NOMO-1 treated with dmso at 0.1 percent for 144 hours (cell line): ENCODE results near the gene FOXD4L4.
"Not testable (repeated sequence)": the region's sequence is repeated elsewhere in the genome, so short reads cannot be mapped to it uniquely, and the experiment has no call there.

Experiments used
- DNase-seq: peaks from one replicate; lab custom pipeline; 2025; ENCODE audit not compliant: unreplicated experiment; lab: John Stamatoyannopoulos, UW

Gene FOXD4L4

DNA sequence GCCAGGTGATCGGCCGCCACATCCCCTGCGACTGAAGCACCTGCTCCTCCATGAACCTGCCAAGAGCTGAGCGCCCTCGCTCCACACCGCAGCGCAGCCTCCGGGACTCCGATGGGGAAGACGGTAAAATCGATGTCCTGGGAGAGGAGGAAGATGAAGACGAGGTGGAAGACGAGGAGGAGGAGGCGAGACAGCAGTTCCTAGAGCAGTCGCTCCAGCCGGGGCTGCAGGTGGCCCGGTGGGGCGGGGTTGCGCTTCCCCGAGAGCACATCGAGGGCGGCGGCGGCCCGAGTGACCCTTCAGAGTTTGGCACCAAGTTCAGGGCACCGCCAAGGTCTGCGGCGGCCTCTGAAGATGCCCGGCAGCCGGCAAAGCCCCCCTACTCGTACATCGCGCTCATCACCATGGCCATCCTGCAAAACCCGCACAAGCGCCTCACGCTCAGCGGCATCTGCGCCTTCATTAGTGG lies at the start of gene FOXD4L4:
FOXD4L4 (plus strand) TSS at position 51 of the 469 bp plus-strand sequence; CDS start at position 51, 0 bp downstream.
- not testable (repeated sequence) for DNase-seq

DNA sequence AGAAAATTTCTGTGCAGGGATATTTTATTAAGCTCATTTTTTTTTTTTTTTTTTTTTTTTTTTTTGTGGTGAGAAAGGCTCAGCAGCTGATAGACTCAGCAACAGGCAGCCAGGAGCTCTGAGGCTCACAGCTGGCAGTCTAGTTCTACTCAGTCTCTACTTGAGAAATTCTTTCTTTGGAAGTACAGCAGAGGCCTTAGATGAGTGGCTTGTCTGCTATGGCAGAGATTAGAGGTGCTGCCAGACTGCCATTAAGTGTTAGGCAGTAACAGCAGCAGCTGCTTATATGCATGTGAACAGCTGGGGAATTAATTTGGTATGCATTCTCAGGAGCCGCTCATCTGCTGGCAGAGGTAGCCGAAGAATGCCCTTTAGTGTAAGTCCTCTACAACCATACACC lies 33.4 kb upstream of the FOXD4L4 start:
- not testable (repeated sequence) for DNase-seq

DNA sequence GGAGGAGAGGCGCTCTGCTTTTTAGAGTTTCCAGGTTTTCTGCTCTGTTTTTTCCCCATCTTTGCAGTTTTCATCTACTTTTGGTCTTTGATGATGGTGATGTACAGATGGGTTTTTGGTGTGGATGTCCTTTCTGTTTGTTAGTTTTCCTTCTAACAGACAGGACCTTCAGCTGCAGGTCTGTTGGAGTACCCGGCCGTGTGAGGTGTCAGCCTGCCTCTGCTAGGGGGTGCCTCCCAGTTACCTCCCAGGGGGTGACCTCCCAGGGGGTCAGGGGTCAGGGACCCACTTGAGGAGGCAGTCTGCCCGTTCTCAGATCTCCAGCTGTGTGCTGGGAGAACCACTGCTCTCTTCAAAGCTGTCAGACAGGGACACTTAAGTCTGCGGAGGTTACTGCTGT lies 22.5 kb upstream of the FOXD4L4 start:
- not testable (repeated sequence) for DNase-seq

DNA sequence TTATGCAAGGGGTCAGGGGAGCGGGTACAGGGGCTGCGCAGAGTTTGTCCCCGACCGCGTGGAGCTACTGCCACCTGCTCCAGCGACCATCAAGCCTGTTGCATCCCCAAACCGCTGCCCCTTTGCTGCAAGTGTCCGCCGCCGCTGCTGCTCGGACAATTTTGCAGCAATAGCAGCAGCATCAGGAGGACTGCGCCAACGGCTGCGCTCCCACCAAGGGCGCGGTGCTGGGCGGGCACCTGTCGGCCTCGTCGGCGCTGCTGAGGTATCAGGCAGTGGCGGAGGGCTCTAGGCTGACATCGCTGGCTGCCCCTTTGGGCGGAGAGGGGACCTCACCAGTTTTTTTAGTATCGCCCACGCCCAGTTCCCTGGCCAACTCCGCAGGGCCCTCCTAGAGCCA lies 1.2 kb downstream of the FOXD4L4 start:
- DNase-seq, result not testable (repeated sequence)
